Skeletal muscle tissue (tissue), 4 donors: ENCODE data around the gene CMTM3. TPM values are rescaled to one million over a fixed set of nuclear protein-coding genes. Genes with fewer than 3 reads are reported as not detected.
"Not testable (repeated sequence)": the region's sequence is repeated elsewhere in the genome, so short reads cannot be mapped to it uniquely, and the experiment has no call there.

ENCODE experiments used
- H3K27ac ChIP-seq: one replicate; pipeline ENCODE4 v1.7.0; 2013; ENCODE audit warnings: mild to moderate bottlenecking, low read depth, low read length, inconsistent platforms
- H3K27me3 ChIP-seq, 3 donors: one replicate each; pipeline ENCODE4 v1.7.0; 2013; ENCODE audit warnings: low read length in 3 of 3; ENCODE audit not compliant: control insufficient read depth in 3 of 3, insufficient read depth in 3 of 3
- H3K36me3 ChIP-seq, 3 donors: one replicate each; pipeline ENCODE4 v1.7.0; 2013; ENCODE audit warnings: low read length in 3 of 3; ENCODE audit not compliant: control insufficient read depth in 3 of 3, insufficient read depth in 3 of 3
- H3K4me1 ChIP-seq, 3 donors: one replicate each; pipeline ENCODE4 v1.7.0; 2013; ENCODE audit warnings: low read length in 3 of 3, mild to moderate bottlenecking in 3 of 3; ENCODE audit not compliant: control insufficient read depth in 3 of 3, insufficient read depth in 3 of 3
- H3K4me3 ChIP-seq, 3 donors: one replicate each; pipeline ENCODE4 v1.7.0; 2013; ENCODE audit warnings: low read length in 3 of 3
- H3K9ac ChIP-seq, 3 donors: one replicate each; pipeline ENCODE4 v1.7.0; 2013; ENCODE audit warnings: low read length in 3 of 3, mild to moderate bottlenecking in 3 of 3, moderate library complexity in 2 of 3, low read depth in 1 of 3
- H3K9me3 ChIP-seq, 3 donors: one replicate each; pipeline ENCODE4 v1.7.0; 2013; ENCODE audit warnings: low read length in 3 of 3; ENCODE audit not compliant: control insufficient read depth in 3 of 3
- total RNA-seq: library from RNA; depleted of rRNA; stranded (reverse); fragments of >200 nt; gene quantifications from one replicate; pipeline ENCODE4 v1.2.3, GENCODE V29; 2014
- donor health status: Osteomylitis.

Gene CMTM3
- total RNA-seq, 1 donor from 2014 or later = 23.0 TPM

DNA sequence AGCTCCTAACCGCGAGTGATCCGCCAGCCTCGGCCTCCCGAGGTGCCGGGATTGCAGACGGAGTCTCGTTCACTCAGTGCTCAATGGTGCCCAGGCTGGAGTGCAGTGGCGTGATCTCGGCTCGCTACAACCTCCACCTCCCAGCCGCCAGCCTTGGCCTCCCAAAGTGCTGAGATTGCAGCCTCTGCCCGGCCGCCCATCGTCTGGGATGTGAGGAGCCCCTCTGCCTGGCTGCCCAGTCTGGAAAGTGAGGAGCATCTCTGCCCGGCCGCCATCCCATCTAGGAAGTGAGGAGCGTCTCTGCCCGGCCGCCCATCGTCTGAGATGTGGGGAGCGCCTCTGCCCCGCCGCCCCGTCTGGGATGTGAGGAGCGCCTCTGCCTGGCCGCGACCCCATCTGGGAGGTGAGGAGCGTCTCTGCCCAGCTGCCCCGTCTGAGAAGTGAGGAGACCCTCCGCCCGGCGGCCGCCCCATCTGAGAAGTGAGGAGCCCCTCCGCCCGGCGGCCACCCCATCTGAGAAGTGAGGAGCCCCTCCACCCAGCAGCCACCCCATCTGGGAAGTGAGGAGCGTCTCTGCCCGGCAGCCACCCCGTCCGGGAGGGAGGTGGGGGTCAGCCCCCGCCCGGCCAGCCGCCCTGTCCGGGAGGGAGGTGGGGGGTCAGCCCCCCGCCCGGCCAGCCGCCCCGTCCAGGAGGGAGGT, 26.2 kb downstream of the CMTM3 start:
- not testable (repeated sequence) for H3K9me3 ChIP-seq, H3K4me3 ChIP-seq, H3K4me1 ChIP-seq, H3K27ac ChIP-seq, H3K9ac ChIP-seq, H3K36me3 ChIP-seq, H3K27me3 ChIP-seq

DNA sequence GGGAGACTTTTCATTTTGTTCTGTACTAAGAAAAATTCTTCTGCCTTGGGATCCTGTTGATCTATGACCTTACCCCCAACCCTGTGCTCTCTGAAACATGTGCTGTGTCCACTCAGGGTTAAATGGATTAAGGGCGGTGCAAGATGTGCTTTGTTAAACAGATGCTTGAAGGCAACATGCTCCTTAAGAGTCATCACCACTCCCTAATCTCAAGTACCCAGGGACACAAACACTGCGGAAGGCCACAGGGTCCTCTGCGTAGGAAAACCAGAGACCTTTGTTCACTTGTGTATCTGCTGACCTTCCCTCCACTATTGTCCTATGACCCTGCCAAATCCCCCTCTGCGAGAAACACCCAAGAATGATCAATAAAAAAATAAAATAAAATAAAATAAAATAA, 27.1 kb downstream of the CMTM3 start:
- not testable (repeated sequence) for H3K27me3 ChIP-seq, H3K9ac ChIP-seq, H3K36me3 ChIP-seq, H3K4me3 ChIP-seq, H3K4me1 ChIP-seq, H3K27ac ChIP-seq, H3K9me3 ChIP-seq

GRCh38 chr16:66634527-66635196, 30.2 kb downstream of the CMTM3 start:
- Histone ChIP-seq H3K4me1 (no peaks in the 10 kb centered on the region), H3K27ac (no peak overlapping the region), H3K4me3 (no peak overlapping the region), H3K9ac (no peak overlapping the region), H3K36me3 (peaks cover 0 to 7% (median 2%) of the 10 kb centered on the region in 3 donors), H3K9me3 (no peaks in the 10 kb centered on the region), H3K27me3 (no peaks in the 10 kb centered on the region)

- H3K27ac ChIP-seq = no peak overlapping the region
- H3K36me3 ChIP-seq = peaks cover 0 to 7% (median 2%) of the 10 kb centered on the region in 3 donors
- no peaks in the 10 kb centered on the region for H3K9me3 ChIP-seq
- H3K27me3 ChIP-seq = no peaks in the 10 kb centered on the region
- H3K9ac ChIP-seq = no peak overlapping the region
- no peaks in the 10 kb centered on the region for H3K4me1 ChIP-seq
- no peak overlapping the region for H3K4me3 ChIP-seq
These were observed 30.9 kb downstream of the CMTM3 start for GRCh38 chr16:66635406-66635805.

DNA sequence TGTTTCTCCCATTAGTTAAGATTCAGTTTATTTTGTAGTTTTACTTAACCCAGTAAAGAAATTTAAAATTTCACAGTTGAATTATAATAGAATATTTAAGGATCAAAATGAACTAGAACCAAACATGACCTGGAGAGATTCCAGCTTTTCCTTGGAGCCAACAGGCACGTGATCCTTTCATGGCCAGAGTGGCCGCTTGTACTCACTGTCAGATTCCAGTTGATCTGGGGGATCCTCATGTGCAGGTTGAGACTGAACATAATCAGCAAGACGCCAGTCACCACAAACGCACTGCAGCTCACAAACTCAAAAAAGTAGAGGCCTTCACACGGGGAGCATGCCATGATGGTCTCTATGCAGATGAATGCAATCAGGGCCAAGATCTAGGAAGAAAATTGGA, 31.7 kb downstream of the CMTM3 start:
- no peaks in the 10 kb centered on the region for H3K9me3 ChIP-seq
- H3K4me1 ChIP-seq = no peaks in the 10 kb centered on the region
- no peak overlapping the region for H3K27ac ChIP-seq
- no peak overlapping the region for H3K4me3 ChIP-seq
- no peaks in the 10 kb centered on the region for H3K27me3 ChIP-seq
- H3K9ac ChIP-seq = no peak overlapping the region
- peaks cover 0 to 7% (median 2%) of the 10 kb centered on the region in 3 donors for H3K36me3 ChIP-seq

DNA sequence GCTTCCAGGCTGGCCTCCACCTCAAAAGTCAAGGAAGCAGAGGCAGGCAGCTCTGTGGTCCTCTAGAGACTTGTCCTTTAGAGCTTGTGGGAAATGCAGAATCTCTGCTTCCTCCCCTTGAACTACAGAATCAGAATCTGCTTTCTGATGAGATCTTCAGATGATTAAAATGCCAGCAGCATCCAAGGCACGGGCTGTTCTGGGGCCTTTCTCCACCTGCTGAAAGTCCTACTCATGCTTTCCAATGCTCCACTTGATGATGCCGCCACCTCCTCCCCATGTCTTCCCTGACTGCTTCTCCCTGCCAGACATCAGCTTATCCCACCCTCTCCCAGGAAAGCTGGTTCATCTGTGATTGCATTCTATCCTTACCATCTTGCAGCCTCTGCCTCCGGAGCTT, 33.3 kb downstream of the CMTM3 start:
- H3K27ac ChIP-seq = no peak overlapping the region
- no peak overlapping the region for H3K9ac ChIP-seq
- H3K4me3 ChIP-seq = no peak overlapping the region
- no peaks in the 10 kb centered on the region for H3K9me3 ChIP-seq
- H3K4me1 ChIP-seq = no peaks in the 10 kb centered on the region
- no peaks in the 10 kb centered on the region for H3K27me3 ChIP-seq
- H3K36me3 ChIP-seq = peaks cover 0 to 7% (median 2%) of the 10 kb centered on the region in 3 donors

- Histone ChIP-seq H3K4me1 (no peaks in the 10 kb centered on the region), H3K27ac (no peak overlapping the region), H3K4me3 (no peak overlapping the region), H3K36me3 (peaks cover 0 to 7% (median 2%) of the 10 kb centered on the region in 3 donors), H3K9ac (no peak overlapping the region), H3K27me3 (no peaks in the 10 kb centered on the region), H3K9me3 (no peaks in the 10 kb centered on the region)
These were observed 34.8 kb downstream of the CMTM3 start for GRCh38 chr16:66639091-66639885.

DNA sequence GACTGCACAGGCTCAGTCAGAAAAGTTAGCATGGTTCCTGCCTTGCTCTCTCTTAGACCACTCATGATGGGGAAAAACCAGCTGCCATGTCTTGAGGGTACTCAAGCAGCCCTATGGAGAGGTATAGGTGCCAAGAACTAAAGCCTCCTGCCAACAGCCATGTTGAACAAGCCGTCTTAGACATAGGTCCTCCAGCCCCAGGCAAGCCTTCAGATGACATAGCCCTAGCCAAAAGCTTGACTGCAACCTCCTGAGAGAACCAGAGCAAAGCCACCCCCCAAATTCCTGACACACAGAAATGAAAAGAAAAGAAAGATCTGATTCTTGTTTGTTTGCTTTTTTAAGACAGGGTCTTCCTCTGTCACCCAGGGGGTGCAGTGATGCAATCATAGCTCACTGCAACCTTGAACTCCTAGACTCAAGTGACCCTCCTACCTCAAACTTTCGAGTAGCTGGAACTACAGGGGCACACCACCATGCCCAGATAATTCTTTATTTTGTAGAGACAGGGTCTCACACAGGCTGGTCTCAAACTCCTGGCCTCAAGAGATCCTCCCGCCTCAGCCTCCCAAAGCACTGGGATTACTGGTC, 36.3 kb downstream of the CMTM3 start:
- no peaks in the 10 kb centered on the region for H3K4me1 ChIP-seq
- no peak overlapping the region for H3K4me3 ChIP-seq
- H3K36me3 ChIP-seq = no peaks in the 10 kb centered on the region
- H3K9ac ChIP-seq = no peak overlapping the region
- no peaks in the 10 kb centered on the region for H3K9me3 ChIP-seq
- no peaks in the 10 kb centered on the region for H3K27me3 ChIP-seq
- H3K27ac ChIP-seq = no peak overlapping the region

DNA sequence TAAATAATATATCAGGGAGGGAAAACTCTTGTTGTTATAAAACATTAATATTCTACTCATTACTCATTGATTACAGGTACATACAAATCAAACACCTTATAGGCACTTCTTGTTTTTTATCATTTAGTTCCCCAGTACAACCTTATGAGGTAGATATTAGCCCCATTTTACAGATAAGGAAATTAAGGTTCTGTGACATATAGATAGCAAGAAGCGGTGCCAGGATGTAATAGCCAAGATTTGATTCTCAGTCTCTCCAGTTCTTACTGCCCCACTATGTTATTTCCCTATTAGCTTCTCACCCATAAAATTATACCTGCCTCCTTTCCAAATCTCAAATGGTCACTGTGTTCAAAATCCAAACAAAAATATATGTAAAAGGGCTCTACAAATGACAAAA, 36.9 kb downstream of the CMTM3 start:
- Histone ChIP-seq H3K27me3 (no peaks in the 10 kb centered on the region), H3K4me1 (no peaks in the 10 kb centered on the region), H3K36me3 (no peaks in the 10 kb centered on the region), H3K4me3 (no peak overlapping the region), H3K27ac (no peak overlapping the region), H3K9me3 (no peaks in the 10 kb centered on the region), H3K9ac (no peak overlapping the region)

- Histone ChIP-seq H3K4me3 (no peak overlapping the region), H3K36me3 (no peaks in the 10 kb centered on the region), H3K27ac (no peak overlapping the region), H3K4me1 (peaks cover 3 to 6% (median 4%) of the 10 kb centered on the region in 3 donors), H3K9me3 (no peaks in the 10 kb centered on the region), H3K27me3 (no peaks in the 10 kb centered on the region), H3K9ac (no peak overlapping the region)
These were observed 43.4 kb downstream of the CMTM3 start for GRCh38 chr16:66647866-66648265.
